SU-DHL-6 (cell line): Measurements from ENCODE around the gene TMCC1.

Experiments
- CTCF ChIP-seq: fragments of 200-600 bp; sonication (generic); IDR thresholded peaks from one replicate; pipeline ENCODE4 v1.5.1; 2017; ENCODE audit warnings: antibody characterized with exemption, mild to moderate bottlenecking, low read length, moderate library complexity; ENCODE audit not compliant: insufficient read depth, poor library complexity, severe bottlenecking
- EZH2phosphoT487 ChIP-seq: fragments of 200-600 bp; sonication (generic), shearing (Covaris generic); conservative IDR thresholded peaks from 2 replicates; pipeline ENCODE4 v1.6.1; 2018; ENCODE audit warnings: mild to moderate bottlenecking, antibody characterized with exemption, low read length, moderate library complexity, mixed read lengths

GRCh38 chr3:129911261-129911861 is 17.9 kb upstream of the TMCC1 start:
- no peak for TF ChIP-seq CTCF
- TF ChIP-seq EZH2phosphoT487: no peak
